ENCODE data around the gene HYOU1.
"Not testable (repeated sequence)": the region's sequence is repeated elsewhere in the genome, so short reads cannot be mapped to it uniquely, and the experiment has no call there.

HYOU1 gene

DNA sequence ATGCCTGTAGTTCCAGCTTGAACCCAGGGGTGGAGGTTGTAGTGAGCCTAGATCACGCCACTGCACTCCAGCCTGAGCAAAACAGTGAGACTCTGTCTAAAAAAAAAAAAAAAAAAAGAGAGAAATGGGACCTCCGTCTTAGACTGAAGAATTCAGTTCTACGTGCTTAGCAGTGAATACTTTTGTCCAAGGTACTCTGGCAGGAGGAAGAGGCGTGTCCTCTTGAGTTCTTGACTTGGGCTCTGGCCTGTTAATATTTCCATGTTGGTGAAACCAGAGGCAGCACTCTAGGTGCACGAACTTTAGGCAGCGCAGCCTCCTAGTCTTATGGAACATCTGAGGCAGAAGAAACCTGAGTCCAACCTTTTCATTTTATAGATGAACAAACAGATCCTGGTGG is 30.1 kb upstream of the HYOU1 start:
- DNase-seq = no peak

DNA sequence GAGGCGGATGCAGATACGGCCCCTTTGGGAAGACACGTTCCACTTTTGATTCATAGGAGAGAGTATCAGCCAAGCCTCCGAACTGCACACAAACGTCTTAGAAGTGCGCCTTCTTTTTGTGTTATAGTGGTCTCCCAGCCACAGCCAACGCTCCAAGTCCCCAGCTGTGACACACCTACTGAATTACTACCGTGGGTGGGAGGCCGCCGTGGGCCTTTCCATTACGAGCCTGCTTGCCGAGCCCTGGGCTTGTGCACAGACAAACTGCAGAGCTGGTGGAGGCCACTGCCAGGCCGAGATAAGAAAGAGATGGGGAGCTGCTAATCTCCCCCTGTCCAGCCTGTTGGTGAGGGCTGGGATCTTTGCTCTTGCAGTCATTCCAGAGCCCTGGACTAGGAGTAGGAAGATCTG is 28.4 kb upstream of the HYOU1 start:
- DNase-seq = peak; percentile 27

DNA sequence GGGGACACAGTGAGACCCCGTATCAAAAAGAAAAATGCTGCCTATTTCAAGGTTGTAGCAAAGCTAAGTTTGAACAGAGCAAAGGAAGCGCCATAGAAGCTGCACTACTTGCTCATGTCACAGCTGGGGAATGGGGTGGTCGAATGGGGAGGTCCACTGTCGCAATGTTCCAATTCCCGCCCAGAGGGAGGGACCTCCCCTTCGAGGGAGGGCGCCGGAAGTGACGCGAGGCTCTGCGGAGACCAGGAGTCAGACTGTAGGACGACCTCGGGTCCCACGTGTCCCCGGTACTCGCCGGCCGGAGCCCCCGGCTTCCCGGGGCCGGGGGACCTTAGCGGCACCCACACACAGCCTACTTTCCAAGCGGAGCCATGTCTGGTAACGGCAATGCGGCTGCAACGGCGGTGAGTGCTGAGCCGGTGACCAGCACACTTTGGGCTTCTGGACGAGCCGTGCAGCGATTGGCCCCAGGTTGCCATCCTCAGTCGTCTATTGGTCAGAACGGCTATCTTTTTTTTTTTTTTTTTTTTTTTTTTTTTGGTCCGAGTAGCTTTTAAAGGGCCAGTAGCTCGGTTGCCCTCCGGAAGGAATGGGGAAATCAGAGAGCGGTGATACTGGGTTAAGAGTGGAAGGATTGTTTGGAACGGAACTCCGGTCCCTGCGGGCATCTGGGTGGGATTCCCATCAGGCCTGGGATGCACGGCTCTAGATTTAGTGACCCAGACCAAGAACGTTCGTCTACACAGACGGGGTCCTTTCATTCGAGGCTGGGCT is 27.8 kb upstream of the HYOU1 start, which contains the start of gene HMBS:
HMBS (plus strand) TSS at position 219 of the 774 bp plus-strand sequence; CDS start at position 372, 153 bp downstream.
- peak; percentile 95 for DNase-seq

DNA sequence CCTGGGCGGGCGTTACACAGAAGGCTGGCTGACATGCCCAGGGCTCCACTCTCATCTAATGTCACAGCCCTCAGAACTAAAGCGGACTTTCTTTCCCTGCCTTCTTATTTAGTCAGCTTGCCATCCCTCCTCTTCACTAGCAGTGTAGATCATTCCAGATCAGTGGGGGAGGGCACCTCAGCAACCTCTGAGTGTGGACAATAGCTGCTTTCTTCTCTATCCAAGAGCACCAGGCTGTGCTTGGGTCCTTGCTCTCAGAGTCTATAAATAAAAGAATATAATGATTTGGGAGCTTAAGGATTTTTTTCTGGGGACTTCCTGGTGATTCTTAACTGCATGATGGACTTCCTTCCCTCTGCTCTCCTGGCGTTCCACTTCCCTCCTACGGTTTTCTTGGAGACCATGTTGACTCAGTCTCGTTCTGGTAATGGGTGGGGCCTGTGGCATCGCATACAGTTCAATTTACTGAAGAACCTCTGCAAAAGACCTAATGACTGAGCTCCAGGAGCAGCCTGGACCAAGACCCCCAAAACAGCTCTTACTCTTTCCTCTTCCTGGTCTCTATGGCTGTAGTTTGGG is 24.8 kb upstream of the HYOU1 start:
- DNase-seq = no peak

DNA sequence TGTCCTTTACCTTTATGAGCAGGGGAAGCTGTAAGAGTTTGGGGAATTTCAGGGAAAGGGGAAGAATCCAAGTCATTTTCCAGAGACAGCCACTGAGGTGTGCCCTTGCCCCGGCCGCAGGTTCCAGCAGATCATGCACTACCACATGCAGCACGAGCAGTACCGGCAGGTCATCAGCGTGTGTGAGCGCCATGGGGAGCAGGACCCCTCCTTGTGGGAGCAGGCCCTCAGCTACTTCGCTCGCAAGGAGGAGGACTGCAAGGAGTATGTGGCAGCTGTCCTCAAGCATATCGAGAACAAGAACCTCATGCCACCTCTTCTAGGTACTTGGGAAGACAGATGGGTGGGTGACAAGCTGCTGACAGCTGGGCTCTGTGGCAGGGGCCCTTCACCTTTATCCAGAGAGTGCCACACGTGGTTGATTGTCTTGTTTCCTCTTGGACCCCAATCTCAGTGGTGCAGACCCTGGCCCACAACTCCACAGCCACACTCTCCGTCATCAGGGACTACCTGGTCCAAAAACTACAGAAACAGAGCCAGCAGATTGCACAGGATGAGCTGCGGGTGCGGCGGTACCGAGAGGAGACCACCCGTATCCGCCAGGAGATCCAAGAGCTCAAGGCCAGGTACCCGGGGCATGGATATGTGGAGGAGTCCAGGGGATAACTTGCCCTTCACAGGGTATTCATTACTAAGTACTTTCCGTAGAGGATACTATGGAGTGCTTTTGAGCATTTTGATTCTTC is 21.8 kb upstream of the HYOU1 start:
- no peak for DNase-seq

DNA sequence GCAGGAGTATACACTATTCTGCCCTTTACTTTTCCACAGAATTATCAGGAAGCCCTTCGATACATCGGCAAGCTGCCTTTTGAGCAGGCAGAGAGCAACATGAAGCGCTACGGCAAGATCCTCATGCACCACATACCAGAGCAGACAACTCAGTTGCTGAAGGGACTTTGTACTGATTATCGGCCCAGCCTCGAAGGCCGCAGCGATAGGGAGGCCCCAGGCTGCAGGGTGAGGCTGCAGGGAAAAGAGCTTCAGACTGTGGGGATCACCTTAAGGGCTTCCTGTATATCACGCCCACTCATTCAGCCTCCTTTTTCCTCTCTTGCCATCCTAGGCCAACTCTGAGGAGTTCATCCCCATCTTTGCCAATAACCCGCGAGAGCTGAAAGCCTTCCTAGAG is 20.8 kb upstream of the HYOU1 start:
- no peak for DNase-seq

DNA sequence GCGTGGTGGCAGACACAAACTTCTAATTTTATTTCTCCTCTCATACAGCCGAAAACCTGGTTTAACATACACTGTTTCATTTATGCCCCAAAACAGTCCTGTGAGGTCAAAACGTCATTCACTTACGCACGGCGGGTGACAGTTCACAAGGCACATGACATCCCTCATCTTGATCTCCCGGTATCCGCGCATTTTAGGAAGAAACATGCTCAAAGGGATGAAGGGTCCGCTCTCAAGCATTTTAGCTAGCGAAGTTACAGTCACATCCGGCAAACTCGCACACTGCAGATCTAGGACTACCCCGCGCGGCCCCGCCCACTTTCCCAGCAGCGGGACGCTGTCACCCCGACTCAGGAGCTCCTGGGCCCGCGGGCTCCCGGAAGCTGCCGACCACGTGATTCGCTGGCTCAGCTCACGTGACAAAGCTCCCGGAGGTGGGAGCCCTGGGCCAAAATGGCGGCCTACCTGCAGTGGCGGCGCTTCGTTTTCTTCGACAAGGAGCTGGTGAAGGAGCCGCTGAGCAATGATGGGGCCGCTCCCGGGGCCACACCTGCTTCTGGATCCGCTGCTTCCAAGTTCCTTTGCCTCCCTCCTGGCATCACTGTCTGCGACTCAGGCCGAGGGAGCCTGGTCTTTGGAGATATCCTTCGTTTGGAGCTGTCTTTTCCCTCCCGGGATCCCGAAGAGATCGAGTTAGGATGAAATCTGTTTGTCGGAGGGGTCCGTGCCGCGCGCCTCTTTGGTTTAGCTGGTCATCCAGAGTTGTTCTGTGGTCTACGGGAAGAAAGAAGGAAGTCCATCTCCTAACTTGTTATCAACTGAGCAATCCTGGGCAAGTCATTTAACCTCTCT is 10.6 kb upstream of the HYOU1 start, which contains the start of gene VPS11:
VPS11 (plus strand) TSS at position 448 of the 852 bp plus-strand sequence; CDS start at position 454, 6 bp downstream.
- DNase-seq = peak; percentile 96

DNA sequence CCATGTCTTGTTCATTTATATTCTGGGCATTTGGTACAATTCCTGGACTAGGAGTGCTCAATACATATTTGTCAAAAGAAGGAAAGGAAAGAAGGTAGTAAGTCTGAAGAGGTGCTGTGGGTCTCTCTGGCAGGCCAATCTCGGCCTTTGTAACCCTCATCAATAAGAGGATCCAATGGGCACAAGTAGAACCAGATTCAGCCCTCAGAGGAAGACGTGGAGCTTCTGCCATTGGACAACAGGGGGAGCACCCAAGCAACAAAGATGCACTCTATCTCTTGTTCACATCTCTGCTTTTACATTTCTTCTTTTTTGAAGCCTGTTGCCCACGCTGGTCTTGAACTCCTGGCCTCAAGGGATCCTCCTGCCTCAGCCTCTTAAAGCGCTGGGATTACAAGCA is 8.4 kb upstream of the HYOU1 start:
- DNase-seq = peak; percentile 31

DNA sequence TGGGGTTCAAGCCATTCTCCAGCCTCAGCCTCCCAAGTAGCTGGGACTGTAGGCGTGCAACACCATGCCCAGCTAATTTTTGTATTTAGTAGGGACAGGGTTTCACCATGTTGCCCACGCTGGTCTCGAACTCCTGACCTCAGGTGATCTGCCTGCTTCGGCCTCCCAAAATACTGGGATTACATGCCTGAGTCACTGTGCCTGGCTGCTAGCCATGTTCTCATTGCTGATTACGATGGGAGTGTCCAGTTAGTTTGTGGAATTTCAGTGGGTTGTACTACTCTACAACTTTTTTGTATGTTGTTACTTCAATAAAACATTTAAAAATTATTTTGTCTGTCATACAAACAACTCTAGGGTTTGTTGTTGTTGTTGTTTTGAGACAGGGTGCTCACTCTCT is 5.8 kb upstream of the HYOU1 start:
- peak; percentile 49 for DNase-seq

DNA sequence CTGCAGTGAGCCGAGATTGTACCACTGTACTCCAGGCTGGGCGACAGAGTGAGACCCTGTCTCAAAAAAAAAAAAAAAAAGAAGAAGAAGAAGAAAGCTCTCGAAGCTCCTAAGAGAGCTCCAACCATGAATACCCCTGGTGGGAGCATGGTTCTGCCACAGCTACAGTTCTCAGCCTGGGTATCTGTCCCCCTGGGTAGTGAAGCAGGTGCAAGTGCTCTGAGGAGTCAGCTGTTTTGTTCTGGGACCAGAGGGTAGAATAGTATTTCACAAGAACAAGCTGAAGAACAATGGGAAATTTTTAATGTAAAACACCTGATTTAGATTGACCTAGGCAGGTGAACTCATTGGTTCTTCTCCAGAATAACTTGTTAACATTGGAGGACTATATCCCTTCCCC is 4.3 kb upstream of the HYOU1 start:
- no peak for DNase-seq

DNA sequence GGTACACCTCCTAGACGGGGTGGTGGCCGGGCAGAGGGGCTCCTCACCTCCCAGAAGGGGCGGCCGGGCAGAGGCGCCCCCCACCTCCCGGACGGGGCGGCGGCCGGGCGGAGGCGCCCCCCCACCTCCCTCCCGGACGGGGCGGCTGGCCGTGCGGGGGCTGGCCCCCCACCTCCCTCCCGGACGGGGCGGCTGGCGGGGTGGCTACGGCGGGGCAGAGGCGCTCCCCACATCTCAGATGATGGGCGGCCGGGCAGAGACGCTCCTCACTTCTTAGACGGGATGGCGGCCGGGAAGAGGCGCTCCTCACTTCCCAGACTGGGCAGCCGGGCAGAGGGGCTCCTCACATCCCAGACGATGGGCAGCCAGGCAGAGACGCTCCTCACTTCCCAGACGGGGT is 2.1 kb upstream of the HYOU1 start:
- not testable (repeated sequence) for DNase-seq

DNA sequence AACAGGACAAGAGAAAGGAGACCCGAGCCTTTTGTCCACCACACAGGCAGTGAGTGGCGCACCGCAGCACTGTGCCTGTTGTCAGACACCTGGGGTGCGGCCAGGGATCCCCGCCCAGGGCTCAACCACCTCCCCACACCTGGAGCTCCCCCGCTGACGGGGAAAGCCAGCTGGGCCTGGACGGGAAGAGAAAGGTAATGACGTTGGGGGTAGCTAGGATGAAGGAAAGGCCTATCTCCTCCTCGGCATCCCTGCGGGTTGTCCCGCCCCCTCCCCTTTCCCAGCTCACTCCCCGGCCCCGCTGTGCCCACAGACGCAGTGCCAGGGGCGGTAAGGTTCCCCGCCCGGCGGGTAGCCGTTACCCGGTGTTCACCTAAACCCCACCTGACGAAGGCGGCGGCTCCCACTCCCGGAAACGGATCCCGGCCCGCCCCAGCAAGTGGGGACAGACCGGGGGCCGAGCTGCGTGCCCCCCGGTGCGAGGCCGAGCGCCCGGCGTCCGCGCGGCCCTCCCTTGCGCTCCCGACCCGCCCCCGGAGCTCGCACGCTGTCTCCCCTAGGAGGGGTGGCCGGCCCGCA is 495 bp downstream of the HYOU1 start:
- peak; percentile 8 for DNase-seq

DNA sequence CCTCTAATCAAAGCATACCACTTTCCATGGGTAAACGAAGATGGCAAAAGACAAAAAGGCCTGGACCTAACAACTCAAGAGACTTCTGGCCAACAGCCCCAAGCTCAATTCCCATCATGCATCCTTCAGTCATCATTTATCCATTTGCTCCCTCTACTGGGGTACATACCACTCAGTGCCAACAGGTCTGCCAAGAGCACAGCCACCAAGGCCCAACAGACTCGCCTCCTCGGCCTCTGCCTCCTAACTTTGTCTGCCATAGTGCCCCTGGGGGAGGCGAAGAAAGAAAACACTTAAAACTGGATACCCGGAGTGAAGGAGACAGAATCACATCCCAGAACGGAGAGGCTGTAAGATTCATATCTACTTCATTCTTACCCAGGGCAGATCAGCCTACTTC is 1.1 kb downstream of the HYOU1 start:
- peak; percentile 36 for DNase-seq

DNA sequence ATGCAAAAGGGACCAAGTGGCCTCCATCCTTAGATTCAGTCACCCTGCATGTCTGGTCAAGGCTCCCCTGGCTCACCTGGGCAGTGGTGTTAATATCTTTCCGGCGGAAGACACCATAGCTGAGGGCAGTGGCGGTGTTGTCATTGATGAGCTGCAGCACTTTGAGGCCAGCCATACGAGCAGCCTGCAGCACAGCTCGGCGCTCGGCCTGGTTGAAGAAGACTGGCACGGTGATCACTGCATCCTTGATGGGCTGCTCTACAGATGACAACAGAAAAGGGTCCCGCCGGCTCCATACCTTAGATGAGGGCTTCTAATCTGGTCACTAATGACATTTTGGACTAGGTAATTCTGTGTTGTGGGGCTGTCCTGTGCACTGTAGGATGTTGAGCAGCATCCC is 2.6 kb downstream of the HYOU1 start:
- DNase-seq = no peak

DNA sequence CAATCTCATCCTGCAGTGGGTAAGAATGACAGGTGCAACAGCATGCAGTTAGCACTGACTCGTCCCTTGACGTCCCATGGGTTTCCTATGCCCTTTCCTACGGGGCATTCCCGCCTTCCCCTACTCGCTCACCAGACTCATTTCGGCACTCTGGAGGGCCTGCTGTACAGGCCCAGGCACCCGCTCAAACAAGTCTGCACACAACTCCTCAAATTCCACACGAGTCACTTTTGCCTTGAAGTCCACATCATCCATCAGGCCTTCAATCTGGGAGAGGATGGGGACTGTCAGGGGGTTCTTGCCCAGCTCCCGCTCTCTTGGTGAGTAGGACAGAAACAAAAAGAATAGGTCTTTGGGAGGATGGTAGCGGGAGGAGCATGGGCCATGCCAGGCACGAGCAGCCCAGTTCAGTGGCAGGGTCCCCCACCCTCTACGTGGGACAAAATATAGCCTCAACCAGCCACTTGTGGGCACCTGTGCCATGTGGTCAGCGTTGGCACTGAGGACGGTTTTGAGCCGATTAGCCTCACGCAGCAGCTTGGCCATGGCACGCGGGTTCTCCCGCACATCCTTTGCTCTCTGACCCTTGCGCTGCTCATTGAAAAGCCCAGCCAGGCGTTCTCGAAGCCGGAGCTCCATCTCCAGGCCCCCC is 4.7 kb downstream of the HYOU1 start:
- no peak for DNase-seq

DNA sequence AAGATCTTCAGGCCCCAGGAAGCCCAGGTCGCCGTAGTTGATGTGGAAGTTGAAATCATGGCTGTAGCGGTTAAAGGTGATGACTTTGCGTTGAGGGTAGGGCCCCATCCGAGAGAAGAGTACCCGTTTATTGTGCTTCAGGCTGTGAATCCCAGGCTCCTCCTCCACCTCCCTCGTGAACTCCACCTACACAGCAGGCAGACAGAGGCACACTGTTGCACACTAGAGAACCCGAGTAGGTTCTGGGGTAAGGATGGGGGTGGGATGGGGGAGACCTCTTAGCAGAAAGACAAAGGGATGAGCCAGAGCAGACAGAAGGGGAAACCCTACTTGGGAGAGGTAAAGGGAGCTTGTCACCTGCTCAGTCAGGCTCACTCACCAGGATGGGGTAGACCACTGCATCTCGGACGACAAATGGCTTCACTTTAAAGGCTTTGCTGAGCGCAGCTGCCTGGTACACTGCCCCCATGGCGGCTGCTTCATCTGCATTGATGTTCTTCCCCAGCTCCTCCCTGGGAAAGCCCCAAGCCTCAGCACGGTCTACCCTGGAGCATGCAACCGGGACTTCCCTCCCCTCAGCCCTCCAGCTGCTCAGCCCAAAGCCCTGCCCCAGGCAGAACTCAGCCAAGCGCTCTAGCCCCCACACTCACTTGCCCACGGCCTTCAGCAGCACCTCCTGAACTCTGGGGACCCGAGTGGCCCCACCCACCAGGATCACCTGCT is 5.4 kb downstream of the HYOU1 start:
- DNase-seq = no peak

DNA sequence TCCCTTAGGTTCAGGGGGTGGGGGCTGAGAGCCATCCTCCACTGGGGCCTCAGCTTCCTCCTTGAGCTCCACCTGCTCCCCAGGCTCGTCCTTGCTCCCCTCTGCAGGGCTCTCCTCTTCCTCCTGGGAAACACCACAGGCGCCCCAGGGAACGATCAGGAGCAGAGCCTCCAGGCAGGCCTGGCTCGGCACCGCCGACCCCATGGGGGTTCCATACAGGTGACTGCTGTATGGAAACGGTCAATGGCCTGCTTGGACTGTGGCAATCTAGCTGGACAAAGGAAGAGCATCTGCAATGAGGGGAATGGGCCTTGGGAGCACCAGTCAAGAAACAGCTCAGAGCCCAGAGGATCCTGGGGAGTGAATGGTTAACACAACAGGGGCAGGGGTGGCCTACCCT is 7.9 kb downstream of the HYOU1 start:
- DNase-seq = no peak

DNA sequence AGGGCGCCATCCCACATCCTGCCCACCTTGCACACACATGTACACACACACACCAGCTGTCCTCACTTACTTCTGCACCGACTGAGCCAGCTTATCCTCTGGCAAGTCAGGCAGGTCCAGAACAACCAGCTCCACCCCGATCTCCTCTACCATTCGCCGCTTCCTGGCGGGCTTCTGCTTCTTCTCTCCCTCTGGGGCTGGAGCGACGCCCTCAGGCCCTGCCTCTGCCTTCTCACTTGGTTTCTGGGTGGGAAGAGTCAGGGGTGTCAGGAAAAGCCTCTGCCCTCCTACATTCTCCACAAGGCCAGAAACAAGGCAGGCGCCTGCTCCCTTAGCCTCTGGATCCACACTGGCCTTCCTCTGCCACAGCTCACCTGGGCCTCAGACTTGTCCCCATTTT is 8.4 kb downstream of the HYOU1 start:
- DNase-seq = no peak

DNA sequence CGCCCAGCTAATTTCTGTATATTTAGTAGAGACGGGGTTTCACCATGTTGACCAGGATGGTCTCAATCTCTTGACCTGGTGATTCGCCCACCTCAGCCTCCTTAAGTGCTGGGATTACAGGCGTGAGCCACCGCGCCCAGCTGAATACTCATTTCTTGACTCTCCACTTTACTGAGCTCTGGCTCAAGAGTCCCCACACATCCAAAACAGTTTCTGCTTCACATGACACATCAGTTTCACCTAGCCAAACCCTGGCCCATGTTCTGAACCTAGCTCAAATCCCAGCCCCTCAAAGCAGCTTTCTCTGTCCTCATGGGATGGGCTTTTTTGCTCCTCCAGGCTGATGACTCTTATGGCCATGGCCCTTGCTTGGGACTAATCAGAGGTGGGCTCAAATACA is 9.8 kb downstream of the HYOU1 start:
- DNase-seq = no peak

DNA sequence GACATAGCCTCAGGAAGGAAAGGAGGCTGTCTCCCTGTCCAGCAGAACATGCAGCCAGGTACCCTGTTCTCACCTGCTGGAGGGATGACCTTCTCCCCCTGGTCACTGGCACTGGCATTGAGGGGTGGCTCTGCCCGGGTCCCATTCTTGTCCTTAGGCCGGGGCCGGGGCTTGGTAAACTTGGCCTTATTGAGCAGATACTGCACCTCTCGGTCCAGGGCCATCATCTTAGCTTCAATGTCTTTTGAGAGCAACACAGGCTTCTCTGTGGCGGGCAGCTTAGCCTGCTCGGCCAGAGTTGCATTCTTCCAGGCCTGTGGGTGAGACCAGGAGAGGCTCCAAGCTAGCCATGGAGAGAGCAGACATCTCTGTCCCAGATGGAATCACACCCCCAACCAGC is 10.5 kb downstream of the HYOU1 start:
- no peak for DNase-seq

DNA sequence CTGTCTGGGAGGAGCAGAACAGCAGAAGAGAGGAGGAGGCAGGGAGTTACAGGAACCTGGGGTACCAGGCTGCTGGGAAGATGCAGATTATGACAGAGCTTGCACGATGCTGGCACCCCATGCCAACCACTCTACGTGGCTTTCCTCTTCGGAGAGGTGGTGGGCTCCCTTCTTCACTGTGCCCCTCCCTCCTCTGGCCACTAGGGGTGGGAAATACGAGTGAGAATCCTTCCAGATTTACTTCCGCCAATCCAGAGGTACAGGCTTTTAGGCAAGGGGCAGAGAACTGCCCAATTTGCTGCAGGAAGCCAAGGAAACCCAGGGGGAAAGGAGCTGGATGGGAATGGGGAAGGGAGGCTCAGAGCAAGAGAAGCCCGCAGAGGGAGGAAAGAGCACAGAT is 12.3 kb downstream of the HYOU1 start:
- DNase-seq = no peak

All from fibroblast of skin of right biceps (primary cell).